Renal cortex interstitium (tissue), 11 donors: Measurements from ENCODE around the gene SRRM5. TPM values are rescaled to one million over a fixed set of nuclear protein-coding genes. Genes with fewer than 3 reads are reported as not detected.
A peak's percentile ranks its signal among the peaks of the same experiment; 100 is the strongest.

ENCODE experiments used
- DNase-seq, 11 donors: peaks; one replicate each; pipeline ENCODE4 v3.0.0-alpha.2; 2013; ENCODE audit warnings: low read depth in 9 of 11, low spot score in 4 of 11; ENCODE audit errors: extremely low read depth in 1 of 11
- polyA plus RNA-seq, 3 donors: library from polyadenylated mRNA; unstranded; fragments of 120-200 nt; gene quantifications; one replicate each; pipeline ENCODE4 v1.2.1, GENCODE V29; 2013; ENCODE audit not compliant: insufficient read length in 3 of 3

SRRM5 gene
- polyA plus RNA-seq, 3 donors, result 0.67 to 2.1 (median 0.70) TPM

DNA sequence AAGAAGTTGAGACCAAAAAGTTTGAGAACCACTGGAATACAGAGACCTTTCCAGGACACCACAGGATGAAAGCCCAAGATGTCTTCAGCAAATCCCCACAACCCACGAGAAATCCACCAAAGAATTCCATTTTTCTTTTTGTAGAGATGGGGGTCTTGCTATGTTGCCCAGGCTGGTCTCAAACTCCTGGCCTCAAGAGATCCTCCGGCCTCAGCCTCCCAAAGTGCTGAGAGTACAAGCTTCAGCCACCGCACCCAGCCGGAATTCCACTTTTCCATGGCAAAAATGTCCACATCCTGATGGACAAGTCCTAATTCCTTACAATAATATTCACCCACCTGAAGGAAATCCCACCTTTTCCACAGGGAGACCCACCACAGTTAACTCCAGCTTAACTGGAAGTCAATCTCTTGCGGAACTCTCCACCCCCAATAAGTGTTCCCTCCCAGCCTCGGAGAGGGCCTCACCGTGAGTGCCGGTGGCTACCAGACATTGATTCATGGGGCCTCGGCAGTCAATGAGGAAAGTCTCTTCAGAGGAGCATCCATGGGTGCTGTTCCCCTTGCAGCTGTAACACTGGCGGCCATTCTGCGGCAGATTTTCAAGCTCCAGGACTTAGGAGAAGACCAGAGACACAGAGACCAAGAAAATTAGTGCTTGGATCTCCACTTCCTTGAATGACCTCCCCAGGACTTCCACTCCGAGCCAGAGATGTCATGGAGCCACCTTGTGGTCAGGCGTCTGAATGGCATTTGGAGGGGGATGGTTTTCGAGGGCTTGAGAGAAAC is 40.1 kb downstream of the SRRM5 start:
- peak in 1 of 11 donors; percentile 73 for DNase-seq

DNA sequence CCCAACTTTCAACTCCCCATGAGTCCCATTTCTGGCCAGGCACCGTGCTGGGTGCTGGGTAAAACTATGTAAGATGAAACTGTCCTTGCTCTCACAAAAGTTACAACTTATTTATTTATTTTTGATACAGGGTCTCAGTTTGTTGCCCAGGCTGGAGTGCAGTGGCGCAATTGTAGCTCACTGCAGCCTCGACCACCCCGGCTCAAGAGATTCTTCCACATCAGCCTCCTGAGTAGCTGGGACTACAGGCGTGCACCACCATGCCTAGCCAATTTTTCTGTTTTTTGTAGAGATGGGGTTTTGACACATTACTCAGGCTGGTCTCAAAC is 40.6 kb downstream of the SRRM5 start:
- DNase-seq, result no peak

DNA sequence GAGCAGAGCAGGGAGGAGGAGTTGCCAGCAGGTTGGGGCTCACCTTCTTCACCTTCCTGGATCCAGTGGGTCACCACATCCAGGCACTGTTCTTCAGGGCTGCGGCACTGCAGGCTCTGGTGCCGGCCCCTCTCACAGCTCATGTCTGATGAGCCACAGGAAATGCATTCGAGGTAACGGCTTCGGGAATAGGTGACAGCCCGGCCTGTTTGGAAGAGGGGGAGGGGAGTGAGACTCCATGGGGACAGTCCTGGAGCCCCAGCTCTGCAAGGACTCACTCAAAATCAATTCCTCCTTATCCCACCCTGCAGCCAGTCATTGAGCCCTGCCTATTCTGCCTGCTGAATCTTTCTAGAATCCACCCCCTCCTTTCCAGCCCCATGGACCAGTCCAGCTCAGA is 44.5 kb downstream of the SRRM5 start:
- DNase-seq, result no peak

DNA sequence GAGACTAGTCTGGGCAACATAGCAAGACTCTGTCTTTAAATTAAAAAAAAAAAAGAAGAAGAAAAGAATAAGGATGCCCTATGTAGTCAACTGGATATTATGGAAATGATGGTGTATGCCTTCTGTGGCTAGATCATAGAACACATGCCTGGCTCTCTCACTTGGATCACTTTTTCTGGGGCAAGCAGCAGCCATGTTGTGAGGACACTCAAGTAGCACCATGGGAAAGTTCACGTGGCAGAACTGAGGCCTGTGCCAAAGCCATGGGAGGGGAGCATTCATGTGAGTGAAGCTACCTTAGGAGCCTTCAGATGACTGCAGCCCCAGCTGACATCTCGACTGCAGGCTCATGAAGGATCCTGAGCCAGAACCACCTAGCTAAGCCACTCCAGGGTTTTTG is 46.1 kb downstream of the SRRM5 start:
- no peak for DNase-seq

DNA sequence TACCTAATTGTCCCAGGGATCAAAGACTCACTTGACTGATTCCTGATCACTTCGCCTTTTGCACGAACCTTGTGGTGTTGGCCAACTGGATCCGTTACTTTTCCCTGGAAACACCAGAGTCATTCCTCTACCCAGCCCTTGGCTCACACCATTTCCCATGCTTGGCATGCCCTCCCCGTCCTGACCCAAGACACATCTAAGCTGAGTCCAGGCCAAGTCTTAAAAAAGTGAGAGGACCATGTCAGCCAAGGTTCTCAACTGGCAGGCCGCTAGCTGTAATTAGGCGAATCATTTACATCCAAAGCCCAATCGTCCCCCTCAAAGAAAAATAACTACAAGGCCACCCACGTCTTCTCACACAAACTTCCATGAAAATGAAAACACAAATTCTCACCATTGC is 46.6 kb downstream of the SRRM5 start:
- no peak for DNase-seq

DNA sequence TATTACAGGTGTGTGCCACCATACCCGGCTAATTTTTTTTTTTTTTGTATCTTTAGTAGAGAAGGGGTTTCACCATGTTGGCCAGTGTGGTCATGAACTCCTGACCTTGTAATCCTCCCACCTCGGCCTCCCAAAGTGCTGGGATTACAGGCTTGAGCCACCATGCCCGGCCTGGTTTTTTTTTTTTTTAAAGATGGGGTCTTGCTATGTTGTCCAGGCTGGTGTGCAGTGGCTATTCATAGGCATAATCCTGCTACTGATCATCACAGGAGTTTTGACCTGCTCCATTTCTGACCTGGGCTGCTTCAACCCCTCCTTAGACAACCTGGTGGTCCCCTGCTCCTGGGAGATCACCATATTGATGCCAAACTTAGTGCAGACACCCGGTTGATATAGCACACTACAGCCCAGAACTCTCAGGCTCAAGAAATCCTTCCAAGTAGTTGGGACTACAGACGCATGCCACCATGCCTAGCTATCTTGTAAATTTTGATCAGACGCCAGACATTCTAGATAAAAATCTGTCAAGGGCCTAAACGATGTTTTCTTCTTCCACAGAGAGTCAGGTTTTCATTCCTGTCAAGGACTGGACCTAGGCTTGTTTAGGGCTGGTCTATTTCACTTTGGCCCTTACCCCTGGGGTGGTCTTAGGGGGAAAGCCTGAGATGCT is 48.5 kb downstream of the SRRM5 start:
- no peak for DNase-seq

DNA sequence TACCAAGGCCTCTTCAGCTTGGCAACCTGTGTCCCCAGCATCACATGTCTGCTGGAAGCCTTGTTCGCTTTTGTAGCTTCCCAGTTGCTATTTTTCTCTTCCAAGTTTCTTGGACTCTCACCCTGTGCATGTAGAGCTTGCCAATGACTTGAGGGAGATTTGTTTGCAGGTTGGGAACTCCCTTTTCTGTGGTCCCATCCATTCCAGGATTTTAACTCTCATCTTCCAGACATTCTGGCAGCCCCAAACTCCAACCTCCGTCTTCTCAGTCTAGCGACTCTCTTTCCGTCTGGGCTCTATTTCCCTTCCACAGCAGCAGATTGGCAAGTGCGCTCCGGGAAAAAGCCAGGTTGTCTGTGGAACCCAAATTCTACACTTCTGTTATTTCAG is 49.1 kb downstream of the SRRM5 start:
- no peak for DNase-seq

DNA sequence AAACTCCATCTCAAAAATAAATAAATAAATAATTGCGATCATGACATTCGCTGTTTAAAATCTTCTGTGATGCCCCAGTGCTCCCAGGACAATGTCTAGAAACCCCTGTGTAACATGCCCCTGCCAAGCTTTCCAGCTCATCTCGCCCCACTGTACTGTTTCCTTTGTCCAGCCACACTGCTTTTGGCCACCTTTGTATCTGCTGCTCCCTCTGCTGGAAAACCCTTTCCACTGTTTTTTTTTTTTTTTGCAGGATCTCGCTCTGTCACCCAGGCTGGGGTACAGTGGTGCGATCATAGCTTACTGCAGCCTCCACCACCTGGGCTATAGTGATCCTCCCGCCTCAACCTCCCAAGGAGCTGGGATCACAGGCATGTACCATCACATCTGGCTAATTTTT is 50.6 kb downstream of the SRRM5 start:
- DNase-seq, result no peak

DNA sequence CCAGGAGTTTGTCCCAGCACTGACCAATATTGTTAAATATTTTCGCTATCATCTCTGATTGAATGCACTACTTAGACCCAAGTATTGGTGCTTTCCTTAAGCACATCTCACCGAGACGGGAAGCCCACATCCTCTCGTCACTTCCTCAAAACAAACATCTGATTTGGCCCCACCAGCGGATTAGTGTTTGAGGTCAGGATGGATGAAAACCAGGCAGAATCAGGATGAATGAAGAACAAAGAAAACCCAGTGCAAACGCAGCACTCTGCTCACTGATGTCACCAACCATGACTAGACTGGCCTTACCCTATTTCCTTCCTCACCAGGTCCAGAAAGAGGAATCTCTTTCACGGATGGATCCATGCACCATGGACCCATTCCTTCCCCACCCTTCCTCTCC is 52.1 kb downstream of the SRRM5 start:
- no peak for DNase-seq

Other genes with a start within 250 kb of the SRRM5 start
- gene TEX101, start 197.2 kb upstream of the SRRM5 start, polyA plus RNA-seq, result not detected
- gene LYPD3, start 146.5 kb upstream of the SRRM5 start, polyA plus RNA-seq, result 10 to 100 TPM in 1 of 3 donors, 1 to 10 TPM in 2; 1.8 to 13.2 (median 3.1) TPM
- 10 to 100 TPM in 1 of 3 donors, 1 to 10 TPM in 2; 4.9 to 14.5 (median 9.3) TPM for gene PHLDB3, start 107.3 kb upstream of the SRRM5 start, polyA plus RNA-seq
- 10 to 100 TPM; 21.8 to 33.8 (median 28.7) TPM for gene ETHE1, start 84.9 kb upstream of the SRRM5 start, polyA plus RNA-seq
- gene ZNF575, start 78.9 kb upstream of the SRRM5 start, polyA plus RNA-seq, result 1 to 10 TPM; 2.3 to 3.3 (median 2.4) TPM
- 10 to 100 TPM; 61.0 to 81.4 (median 73.1) TPM for gene XRCC1, start 36.6 kb upstream of the SRRM5 start, polyA plus RNA-seq
- gene PINLYP, start 36.3 kb upstream of the SRRM5 start, polyA plus RNA-seq, result 10 to 100 TPM; 16.6 to 19.1 (median 17.7) TPM
- 10 to 100 TPM; 15.8 to 19.8 (median 16.2) TPM for gene IRGQ, start 16.0 kb upstream of the SRRM5 start, polyA plus RNA-seq
- 10 to 100 TPM; 11.0 to 13.8 (median 13.3) TPM for gene ZNF576, start 15.5 kb upstream of the SRRM5 start, polyA plus RNA-seq
- gene ZNF428, start 7.5 kb downstream of the SRRM5 start, polyA plus RNA-seq, result 100 to 1,000 TPM in 2 of 3 donors, 10 to 100 TPM in 1; 79.5 to 128 (median 101) TPM
- 10 to 100 TPM; 42.9 to 59.2 (median 50.2) TPM for gene CADM4, start 27.8 kb downstream of the SRRM5 start, polyA plus RNA-seq
- 10 to 100 TPM in 1 of 3 donors, 1 to 10 TPM in 2; 7.9 to 13.5 (median 10.0) TPM for gene PLAUR, start 58.1 kb downstream of the SRRM5 start, polyA plus RNA-seq
- gene IRGC, start 104.0 kb downstream of the SRRM5 start, polyA plus RNA-seq, result not detected
- 10 to 100 TPM; 45.3 to 64.3 (median 53.6) TPM for gene SMG9, start 142.9 kb downstream of the SRRM5 start, polyA plus RNA-seq
- 1 to 10 TPM in 2 of 3 donors, under 1 TPM in 1; 0.70 to 2.8 (median 1.2) TPM for gene KCNN4, start 168.9 kb downstream of the SRRM5 start, polyA plus RNA-seq
- under 1 TPM; 0.17 to 0.41 (median 0.30) TPM for gene LYPD5, start 190.4 kb downstream of the SRRM5 start, polyA plus RNA-seq
- 10 to 100 TPM; 14.5 to 22.3 (median 14.9) TPM for gene ZNF283, start 215.2 kb downstream of the SRRM5 start, polyA plus RNA-seq